AG08395 (cell line): ENCODE data around the gene DDX31.

Source experiments
- DNase-seq: peaks from one replicate; pipeline ENCODE4 v3.0.0; 2012; ENCODE audit warnings: mixed read lengths, low spot score

Gene DDX31

DNA sequence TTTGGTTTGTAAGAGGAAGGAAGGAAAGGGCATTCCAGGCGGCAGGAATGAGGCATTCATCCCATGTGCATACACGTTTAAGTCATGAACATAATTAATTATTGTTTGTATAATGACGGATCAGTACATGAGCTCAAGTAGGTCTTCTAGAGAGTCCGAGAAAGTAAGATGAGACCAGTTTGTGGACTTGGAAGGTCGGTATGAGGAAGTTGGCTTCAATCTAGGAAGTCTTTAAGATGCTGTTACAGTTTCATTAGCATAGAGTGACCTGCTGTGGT, 2.6 kb upstream of the DDX31 start:
- no peak for DNase-seq

DNA sequence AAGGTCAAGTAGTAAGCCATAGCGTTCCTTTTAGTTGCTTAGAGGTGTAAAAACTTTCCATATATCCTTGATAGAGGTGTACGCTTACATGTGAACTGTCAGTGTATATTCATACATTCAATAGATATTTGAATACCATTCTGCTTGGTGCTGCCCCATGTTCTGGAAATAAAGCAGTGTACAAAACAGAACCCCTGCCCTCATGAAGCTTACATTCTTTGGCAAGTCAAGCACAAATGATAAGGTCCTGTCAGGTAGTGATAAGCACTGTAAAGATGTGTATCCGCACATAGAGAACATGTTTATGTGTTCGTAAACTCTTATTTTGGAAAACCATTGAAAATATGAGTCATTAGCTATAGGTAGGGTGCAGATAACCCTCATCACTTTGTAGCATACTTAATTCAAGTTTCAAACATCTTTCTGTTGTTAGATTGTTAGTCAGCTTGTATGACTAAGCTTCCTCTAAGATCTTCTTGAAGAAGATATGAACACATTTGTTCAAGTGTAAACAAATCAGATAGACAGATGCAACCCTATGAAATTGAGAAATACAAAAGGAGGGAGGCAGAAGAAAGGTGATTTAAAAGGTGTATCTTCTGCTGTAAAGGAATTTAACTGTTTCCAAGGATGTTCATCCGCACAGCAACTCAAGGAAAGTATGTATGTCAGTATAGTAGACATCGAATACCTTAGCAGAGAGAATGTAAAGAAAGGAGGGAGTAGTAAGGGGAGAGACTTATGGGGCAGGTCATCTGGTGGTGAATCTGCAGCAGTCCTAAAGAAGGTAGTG, 2.0 kb upstream of the DDX31 start:
- DNase-seq: peak; percentile 11

DNA sequence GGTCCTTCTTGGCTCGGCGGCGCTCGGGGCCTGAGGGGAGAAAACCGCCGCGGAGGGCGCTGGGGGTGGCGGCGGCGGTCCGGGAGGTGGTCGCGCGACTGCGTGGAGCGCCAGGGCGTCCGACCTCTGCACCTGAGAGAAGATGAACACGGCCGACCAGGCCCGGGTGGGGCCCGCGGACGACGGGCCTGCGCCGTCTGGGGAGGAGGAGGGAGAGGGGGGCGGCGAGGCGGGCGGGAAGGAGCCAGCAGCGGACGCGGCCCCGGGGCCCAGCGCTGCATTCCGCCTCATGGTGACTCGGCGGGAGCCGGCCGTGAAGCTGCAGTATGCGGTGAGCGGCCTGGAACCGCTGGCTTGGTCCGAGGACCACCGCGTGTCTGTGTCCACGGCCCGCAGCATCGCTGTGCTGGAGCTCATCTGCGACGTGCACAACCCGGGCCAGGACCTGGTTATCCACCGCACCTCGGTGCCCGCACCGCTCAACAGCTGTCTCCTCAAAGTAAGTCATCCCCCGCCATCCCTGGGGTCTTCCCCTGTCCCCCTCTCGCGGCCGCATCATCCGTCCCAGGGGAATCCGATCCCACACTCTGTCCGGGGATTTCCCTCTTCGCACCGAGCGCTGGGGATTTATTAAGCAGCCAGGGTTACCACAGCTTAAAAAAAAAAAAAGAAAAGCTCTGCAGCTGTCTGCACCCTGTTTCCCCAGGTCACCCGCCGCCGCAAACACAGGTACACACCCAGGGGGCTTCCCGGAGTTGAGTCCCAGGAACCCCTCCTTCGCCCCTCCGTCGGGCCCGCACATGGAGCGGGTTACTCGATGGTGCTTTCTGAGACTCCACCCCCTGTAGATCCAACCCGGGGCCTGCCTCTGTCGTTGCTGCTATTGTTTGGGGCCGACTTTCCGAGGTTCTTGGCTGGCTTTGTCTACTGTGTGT, 941 bp upstream of the DDX31 start, which contains the start of gene GTF3C4:
TSS of gene GTF3C4 (plus strand) at position 8 of the 935 bp plus-strand sequence. CDS start at position 143, 135 bp downstream.
- DNase-seq: peak; percentile 25

DNA sequence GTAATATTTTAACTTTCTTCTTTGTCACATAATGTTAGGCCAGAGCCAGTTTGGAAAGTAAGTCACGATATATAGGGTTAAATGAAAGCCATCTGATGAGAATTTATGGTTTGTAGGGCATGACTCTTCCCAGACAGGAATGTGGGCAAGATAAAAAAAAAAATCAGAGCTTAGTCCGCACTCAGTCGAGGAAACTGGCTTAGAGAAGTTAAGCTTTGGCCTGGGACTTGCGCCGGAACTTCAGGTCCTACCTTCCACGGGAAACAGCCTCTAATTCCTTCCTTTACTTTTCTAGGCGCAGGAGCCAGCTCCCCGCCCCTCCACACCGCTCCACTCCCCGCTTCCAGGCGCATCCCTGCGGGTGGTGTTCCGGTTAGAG, 475 bp downstream of the DDX31 start:
- DNase-seq: peak; percentile 57

DNA sequence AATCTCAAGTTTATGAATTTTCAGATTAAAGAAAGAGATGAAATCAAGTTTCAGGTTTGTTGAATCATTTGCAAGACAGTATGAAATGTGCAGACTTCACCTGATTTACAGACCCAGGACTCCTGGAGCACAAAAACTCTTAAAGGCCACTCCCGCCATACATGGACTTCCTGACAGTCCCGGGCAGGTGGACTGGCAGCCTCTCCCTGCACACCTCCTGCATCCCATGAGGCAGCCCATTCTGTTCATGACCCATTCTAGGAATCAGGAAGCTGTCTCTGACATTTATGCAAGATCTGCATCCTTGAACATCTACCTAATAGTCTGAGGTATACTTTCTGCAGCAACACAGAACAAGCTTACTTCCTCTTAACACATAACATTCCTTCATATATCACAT, 5.9 kb downstream of the DDX31 start:
- no peak for DNase-seq

DNA sequence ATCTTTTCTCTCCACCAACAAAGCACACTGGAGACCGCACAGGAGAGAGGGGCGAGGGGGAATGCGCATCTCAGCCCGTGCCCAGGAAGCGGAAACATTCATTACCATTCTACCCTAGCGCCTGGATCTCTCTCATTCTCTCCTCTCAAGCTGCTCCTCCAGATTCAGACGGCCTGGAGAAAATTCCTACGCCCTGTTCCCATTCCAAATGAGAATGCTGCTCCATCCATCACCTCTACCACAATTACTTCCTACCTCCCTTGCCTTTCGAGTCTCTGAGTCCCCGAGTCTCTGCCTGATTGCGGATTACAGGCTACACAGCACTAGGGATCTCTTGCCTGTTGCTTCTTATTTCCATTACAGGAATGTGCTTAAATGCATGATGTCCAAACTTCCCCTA, 6.7 kb downstream of the DDX31 start:
- DNase-seq: no peak

DNA sequence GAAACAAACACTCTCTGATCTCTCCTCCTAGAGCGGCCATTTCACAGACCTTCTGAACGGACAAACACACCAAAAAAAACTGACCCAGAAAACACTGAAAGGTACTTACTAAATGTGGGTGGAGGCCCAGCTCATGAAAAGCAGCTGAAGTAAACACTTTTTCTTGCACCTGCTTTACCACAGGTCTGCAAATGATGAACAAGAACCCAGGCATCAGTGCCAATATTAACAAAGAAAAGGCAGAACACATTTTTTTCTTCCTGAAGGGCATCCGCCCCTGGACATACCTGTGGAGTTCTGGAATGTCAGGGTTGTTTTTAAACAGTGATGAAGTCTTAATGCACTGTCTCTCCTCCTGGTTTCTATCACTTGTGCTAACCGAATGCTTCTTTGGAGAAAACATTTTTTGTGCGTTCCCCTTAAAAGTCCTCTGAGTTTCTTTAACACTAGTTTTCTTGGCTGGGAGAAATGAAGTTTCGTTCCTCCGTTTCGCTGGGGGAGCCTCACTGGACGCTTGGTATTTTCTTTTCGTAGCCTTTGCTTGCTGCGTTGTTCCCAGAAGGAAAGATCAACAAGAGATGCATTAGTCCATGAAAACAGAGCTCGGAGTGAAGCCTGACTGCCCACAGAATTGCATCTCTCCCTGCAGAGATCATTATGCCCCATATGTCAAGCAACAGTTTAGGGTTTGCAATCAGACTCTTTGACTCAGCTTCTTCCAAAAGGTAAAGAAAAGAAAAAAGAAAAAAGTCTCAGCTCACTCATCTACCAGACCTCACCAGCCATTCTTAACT, 7.4 kb downstream of the DDX31 start:
- DNase-seq: no peak

DNA sequence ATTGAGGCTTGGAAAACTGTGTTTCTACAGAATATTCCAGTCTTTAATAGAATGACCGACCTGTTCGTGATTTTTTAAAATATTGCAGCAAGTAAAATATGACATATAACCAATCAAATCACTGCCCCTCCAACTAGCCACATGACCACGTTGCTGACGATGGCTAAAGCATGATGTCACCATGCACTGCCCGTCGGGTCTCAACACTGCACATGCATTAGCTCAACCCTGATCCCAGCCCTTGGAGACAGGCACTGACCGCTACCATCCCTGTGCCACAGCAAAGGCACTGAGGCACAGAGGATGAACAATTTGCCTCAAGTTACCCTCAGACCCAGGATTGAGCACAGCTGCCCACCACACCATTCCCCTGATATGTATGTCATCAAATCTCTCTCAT, 13.5 kb downstream of the DDX31 start:
- DNase-seq: no peak

DNA sequence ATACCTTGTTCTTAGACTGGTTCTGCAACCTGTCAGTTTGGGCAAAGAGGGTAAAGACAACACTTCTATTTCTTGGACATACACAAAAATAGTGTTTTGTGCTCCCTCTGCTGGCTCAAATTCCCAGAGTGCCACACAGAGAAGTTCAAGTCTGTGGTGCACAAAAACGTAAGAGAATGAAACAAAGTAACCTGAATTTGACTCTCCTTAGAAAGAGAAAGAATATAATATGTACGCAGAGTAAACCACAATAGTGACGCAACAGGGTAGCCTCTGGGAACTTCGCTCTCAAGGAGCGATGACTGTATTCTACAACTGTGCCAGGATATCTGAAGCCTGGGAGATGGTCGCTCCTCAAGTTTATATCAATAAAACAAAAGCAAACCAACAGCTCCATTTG, 18.5 kb downstream of the DDX31 start:
- DNase-seq: peak; percentile 45

DNA sequence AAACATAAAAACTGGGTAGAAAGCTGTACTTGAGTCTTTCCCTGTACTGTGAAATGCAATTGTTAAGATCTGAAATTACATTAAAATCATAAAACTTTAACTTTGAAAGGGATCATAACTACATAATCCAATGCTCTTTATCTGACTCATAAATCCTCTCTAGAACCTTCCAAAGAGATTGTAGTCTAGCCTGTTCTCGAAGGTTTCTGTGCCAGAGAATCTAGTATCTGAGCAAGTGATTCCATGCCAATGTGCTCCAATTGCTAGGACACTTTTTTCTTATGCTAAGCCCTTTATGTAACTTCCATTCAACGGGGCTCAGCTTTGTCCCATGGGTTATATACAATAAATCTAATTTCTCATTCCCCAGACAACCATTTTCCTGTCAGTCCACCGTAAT, 21.1 kb downstream of the DDX31 start:
- DNase-seq: no peak

DNA sequence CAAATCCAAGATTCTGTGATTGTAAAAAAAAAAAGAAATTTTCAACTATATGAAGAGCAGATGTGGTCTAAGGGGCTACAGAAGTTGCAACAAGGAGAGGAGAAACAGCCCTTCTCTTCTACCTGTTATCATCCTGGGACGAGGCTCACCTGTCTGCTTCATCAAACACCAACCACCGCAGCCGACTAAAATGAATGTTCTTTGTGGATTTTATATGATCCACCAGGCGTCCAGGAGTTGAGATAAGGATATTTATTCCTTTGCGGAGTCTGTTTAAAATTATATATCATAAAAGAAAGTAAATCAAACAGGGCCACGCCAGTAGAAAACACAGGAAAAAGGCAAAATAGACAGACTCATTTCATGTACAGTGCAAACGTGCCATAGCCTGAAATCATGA, 21.5 kb downstream of the DDX31 start:
- no peak for DNase-seq

DNA sequence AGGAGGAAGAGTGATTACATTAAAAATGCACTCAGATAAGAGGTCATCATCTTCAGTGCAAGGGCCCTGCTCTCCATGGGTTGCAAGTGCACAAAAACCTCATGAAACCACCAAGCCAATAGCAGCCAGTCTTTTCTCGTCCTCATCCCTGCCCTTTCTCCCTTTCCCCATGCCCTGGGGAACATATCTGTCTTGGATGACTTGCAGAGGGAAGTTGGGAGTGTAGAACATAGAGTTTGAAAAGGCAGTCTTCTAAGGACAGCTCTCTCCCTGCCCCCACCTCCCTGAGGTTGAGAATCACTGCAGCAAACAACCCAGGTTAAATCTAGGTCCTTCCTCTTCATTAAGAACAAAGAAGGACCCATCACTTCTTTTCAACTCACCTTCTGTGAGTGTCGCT, 22.0 kb downstream of the DDX31 start:
- peak; percentile 31 for DNase-seq

DNA sequence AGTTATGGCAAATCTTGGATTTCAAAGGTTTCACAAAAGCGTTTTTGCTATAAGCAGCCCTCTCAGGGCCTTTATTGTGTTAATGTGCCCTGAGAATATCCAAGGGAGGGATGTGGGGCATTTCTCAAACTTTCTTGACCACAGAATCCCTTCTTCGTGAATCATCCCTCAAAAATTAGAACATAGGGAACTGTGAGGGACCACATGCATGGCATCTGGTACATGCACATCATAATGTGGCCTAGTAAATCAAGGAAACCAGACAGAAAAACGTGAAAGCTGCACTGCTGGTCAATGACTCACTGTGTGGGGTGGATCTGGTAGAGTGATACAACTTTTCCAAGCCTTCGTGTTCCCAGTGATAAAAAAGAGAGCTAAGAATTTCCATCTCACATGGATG, 22.4 kb downstream of the DDX31 start:
- DNase-seq: peak; percentile 97

DNA sequence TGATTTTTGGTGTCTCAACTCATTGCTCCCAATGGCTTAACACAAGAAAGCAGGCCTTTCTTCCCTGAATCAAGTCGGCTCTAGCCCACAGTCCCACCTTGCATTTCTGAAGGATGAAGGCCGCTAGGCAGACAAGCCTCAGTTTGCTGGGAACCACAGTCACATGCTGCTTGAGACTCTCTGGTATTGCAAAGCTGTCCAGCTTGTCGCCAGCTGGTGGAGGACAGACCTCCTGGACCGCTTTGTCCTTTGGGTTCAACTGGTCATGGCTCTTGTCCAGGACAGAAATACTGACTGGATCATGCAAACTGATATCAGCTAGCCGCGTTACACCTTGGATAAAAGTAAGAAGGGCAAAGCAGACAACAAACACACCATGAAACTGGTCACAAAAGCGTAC, 23.1 kb downstream of the DDX31 start:
- peak; percentile 38 for DNase-seq

DNA sequence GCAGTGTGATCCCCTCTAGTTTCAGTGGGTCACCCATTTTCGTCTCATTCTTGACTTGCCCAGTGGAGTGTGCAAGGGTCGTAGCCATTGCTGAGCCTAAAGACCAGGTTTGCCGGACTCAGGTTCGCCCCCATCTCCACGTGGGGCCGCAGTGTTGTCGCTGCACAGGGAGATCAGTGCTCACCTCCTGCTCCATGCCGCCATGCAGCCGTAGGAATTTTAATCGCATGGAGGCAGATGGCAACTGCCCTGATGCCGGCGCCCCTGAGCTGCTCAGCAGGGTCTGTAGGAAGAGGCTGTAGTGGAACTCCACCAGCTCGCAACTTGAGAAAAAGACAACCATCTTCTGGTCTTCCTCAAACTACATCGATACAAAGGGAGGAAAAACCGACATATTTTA, 24.1 kb downstream of the DDX31 start:
- DNase-seq: no peak

DNA sequence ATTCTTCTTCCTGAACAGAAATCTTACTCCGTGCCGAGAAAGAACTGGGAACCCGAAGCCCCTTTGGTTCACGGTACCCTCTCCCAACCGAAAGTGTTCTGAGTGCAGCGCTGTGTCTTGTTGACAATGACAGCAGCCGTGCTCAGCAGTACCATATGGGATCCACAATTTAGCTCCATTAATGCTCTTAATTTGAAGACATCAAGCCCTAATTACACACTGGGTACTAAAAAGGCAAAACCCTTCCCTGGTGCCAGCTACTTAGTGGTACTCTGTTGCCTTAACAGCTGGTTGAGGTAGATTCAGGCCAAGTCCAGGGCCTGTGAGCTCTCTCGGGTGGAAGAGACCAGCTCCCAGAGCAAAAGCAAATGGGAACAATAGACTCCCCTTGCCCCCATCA, 24.5 kb downstream of the DDX31 start:
- no peak for DNase-seq

DNA sequence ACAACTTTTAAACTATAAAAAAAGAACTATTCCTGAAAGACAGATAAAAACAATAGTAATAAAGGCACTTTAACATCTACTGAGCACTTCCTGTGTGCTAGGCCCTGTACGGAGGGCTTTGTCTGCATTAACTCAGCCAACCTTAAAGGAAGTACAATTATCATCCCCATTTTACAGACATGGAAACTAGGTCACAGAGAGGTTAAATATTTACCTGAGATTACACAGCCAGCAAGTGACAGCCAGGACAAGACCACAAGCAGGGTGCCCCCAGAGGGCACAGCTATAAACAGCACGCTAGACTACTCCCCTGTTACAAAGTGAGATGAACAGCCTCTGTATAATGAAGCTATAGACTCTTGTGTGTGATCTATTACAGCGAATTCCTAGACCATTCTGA, 25.5 kb downstream of the DDX31 start:
- DNase-seq: no peak

DNA sequence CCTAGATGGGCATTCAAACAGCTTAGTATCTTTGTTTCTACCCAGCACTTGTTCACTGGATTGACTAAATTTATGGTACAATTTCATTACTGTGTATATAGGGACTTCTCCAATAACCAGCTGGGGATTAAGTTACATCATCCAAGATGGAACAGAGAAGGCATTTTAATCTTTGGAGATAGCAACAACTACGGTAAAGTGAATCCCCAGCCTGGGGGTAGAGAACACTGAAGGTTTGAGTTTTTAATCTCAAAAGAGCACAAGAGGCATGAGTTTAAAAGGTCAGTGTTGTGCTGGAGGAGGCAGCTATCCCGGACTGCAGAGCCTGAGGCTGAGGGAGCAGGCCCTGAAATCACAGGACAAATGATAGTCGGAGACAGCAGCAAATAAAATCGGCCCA, 28.6 kb downstream of the DDX31 start:
- DNase-seq: no peak

DNA sequence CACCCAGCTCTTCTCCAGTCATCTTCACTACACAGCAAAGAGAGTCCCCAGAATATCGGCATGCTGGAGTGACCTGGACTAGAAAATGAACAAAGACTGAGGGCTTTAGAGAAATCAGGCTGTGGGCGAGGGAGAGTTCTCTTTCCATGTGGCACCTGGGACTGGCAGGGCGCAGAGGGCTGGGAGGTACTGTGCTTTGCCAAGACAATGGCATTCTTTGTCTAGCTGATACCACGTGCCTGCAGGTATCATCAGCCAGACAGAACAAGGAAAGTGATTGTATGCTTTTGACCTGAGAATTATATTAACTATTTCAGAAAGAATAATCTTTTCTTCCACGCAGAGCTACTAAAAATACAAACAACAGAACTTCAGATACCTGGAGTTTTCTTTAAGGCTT, 30.5 kb downstream of the DDX31 start:
- DNase-seq: no peak

DNA sequence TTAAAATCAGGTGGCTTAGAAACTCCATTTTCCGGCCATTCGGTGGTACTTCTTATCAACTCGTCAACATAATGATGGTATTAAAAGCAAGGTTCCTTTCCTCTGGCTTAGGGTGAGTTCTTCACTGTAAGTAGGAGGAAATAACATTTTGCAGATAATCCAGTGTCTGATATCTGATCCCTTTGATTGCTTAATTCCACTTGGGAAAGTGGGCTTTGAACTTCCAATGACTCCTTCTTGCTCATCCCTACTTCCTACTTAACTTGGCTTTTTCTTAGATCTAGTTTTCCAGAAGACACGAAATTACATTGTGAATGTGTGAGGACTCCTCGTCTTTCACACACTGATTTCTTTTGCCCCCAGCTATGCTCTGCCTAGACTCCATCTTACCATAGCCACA, 31.5 kb downstream of the DDX31 start:
- no peak for DNase-seq

DNA sequence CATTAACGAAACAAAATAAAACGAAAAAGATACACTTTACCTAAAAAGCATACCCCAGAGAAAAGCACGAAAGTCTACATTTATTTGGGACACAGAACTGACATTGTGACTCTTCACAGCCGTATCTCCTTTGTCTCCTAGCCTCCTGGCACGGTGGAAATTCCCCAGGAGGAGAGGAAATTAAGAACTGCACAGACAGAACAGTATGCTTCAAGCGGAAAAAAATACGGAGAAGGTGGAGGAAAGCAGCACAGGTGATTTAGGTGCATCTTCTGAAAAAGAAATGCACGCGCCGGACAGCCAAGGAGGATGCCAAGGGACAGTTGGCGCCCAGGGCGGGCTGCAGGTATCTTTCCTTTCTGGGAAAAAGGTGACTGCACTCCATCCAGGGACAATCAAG, 32.0 kb downstream of the DDX31 start:
- no peak for DNase-seq

DNA sequence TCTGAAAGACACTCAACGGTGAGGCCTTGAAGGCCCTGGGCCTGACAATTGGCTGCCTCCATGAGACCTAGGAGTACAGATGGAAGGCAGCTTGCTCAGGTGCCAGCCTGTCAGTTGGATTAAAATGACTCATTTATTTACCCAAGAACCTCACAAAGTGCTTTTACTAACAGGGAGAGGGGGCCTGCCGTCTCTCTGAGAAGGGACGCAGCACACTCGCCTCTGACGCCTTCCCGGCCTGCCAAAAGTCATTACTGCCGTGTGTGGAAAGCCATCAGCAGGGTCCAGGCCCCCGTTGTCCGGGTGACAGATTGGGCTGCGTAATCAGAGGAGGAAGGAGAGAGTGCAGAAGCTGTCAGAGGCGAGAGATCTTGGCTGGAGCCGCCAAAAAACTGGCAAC, 32.4 kb downstream of the DDX31 start:
- DNase-seq: no peak

DNA sequence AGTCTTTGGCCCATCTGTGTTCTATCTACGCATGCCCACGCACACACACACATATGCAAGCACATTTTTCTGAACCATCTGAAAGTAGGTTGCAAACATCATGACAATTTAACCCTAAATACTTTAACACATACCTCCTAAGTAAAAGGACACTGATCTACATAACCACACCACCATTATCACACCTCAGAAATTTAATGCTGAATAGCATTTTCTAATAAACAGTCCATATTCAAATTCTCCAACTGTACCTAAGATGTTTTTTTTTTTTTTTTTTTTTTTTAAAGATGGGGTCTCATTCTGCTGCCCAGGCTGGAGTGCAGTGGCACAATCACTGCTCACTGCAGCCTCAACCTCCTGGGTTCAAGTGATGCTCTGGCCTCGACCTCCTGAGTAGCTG, 35.5 kb downstream of the DDX31 start:
- no peak for DNase-seq
